Loucy (cell line): ENCODE results near the gene SLC4A5.

Source experiments
- CTCF ChIP-seq: fragments of 200-600 bp; sonication (generic); conservative IDR thresholded peaks from 2 replicates; pipeline ENCODE4 v1.5.1; 2014; ENCODE audit warnings: mild to moderate bottlenecking, antibody characterized with exemption, low read length
- EZH2phosphoT487 ChIP-seq: fragments of 200-600 bp; IDR thresholded peaks from 2 replicates; pipeline ENCODE4 v1.6.1; 2018; ENCODE audit warnings: antibody characterized with exemption, mild to moderate bottlenecking, moderate library complexity, borderline replicate concordance

GRCh38 chr2:74281141-74281975 lies 61.9 kb downstream of the SLC4A5 start:
- no peak for TF ChIP-seq CTCF
- no peak for TF ChIP-seq EZH2phosphoT487
